ENCODE results near the gene SRP68. TPM values are rescaled to one million over a fixed set of nuclear protein-coding genes. Genes with fewer than 3 reads are reported as not detected.
"Not testable (repeated sequence)": the region's sequence is repeated elsewhere in the genome, so short reads cannot be mapped to it uniquely, and the experiment has no call there.

Gene SRP68
- total RNA-seq, 1 donor from 2014 or later: 76.1 TPM

DNA sequence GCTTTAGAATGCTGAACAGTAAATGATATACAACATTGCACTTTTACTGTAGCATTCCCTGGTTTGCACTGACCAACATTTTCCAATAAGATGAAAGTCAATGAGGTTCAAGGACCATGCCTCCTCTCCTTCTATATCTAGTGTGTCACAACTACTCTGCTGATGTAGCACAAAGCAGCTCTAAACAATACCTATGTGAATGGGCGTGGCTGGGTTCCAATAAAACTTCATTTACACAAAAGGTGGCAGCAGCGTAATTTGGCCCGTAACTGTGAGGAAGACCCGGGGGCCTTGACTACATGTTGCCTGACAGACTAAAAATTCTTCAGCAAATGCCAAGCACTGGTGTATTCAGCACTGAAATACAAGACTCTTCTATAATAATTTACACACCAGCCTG is 6.5 kb downstream of the SRP68 start:
- intact Hi-C loops (cut with micrococcal nuclease): no loop called here
- peaks cover 73% of the 10 kb centered on the region for H3K36me3 Mint-ChIP-seq (ENCODE audit: low read depth)
- CTCF ChIA-PET: interaction anchor here (0.8 to 1.0 kb wide), 2 partner anchors 214 to 301 kb away, joined by 3 read pairs; partner anchors contain the start of gene GALK1
- H3K4me1 Mint-ChIP-seq: peaks cover 16% of the 10 kb centered on the region
- POLR2A ChIA-PET: no interaction called here
- no peak overlapping the region for H3K27ac Mint-ChIP-seq
- no peak for ATAC-seq (ENCODE audit: low read depth)
- H3K4me3 Mint-ChIP-seq: no peak overlapping the region
- DNase-seq: no peak
- H3K9me3 Mint-ChIP-seq: no peaks in the 10 kb centered on the region
- TF ChIP-seq, protein P1, sequence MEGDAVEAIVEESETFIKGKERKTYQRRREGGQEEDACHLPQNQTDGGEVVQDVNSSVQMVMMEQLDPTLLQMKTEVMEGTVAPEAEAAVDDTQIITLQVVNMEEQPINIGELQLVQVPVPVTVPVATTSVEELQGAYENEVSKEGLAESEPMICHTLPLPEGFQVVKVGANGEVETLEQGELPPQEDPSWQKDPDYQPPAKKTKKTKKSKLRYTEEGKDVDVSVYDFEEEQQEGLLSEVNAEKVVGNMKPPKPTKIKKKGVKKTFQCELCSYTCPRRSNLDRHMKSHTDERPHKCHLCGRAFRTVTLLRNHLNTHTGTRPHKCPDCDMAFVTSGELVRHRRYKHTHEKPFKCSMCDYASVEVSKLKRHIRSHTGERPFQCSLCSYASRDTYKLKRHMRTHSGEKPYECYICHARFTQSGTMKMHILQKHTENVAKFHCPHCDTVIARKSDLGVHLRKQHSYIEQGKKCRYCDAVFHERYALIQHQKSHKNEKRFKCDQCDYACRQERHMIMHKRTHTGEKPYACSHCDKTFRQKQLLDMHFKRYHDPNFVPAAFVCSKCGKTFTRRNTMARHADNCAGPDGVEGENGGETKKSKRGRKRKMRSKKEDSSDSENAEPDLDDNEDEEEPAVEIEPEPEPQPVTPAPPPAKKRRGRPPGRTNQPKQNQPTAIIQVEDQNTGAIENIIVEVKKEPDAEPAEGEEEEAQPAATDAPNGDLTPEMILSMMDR (IDR thresholded peaks at IDR 0.05): no peak
- no peaks in the 10 kb centered on the region for H3K27me3 Mint-ChIP-seq

DNA sequence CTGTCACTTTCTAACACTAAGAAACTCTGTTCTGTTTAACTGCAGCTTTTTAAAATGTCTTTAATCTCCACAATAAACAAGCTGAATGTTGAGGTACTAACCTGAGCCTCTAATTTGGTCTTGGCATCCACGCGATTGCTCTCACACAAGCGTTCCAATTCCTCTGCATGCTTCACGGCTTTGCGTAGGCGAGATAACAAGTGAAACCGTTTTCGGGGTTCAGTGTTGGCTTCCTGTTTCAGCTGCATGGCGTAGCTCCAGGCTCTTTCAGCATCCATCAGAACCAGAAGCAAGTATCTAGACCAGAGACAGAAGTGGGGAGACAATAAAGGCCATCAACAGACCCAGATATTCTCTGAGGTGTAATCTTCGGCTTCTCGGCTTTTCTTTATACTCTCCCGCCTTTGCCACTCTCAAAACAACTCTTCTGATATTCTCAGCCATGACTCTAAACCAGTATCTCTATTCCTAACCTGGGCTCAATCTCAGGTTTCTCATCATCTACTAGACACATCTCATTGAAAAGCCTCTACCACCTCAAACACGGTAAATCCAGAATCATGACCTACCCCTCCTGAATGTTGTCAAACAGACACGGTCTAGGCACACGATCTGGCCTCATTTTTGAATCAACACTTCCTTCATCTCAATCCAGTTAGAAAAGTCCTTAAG is 8.3 kb downstream of the SRP68 start:
- DNase-seq (no peak), ATAC-seq (ENCODE audit: low read depth) (peak; percentile 42)
- CTCF ChIA-PET: interaction anchor here (0.5 kb wide), 1 partner anchor 41 kb away, joined by 3 read pairs; no protein-coding TSS in a partner anchor
- peaks cover 81% of the 10 kb centered on the region for H3K36me3 Mint-ChIP-seq (ENCODE audit: low read depth)
- TF ChIP-seq, protein P1 (IDR thresholded peaks at IDR 0.05): no peak
- no peak overlapping the region for H3K4me3 Mint-ChIP-seq
- POLR2A ChIA-PET: interaction anchor here (0.6 to 0.9 kb wide), 2 partner anchors 8 to 28 kb away, joined by 3 to 4 read pairs; partner anchors contain the start of gene SRP68
- H3K9me3 Mint-ChIP-seq: no peaks in the 10 kb centered on the region
- no peaks in the 10 kb centered on the region for H3K27me3 Mint-ChIP-seq
- peak overlapping the region; percentile 72 for H3K27ac Mint-ChIP-seq
- peaks cover 10% of the 10 kb centered on the region for H3K4me1 Mint-ChIP-seq
- intact Hi-C loops (cut with micrococcal nuclease): no loop called here

DNA sequence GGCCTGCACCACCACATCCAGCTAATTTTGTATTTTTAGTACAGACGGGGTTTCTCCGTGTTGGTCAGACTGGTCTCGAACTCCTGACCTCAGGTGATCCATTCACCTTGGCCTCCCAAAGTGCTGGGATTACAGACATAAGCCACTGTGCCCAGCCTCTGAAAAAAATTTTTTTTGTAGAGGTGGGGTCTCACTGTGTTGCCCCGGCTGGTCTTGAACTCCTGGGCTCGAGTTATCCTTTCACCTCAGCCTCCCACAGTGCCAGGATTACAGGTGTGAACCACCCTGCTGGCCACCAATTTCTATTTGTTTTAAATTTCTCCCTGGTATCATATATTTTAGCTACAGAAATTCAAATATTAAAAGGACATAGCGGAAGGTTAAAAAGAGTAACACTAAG is 14.1 kb downstream of the SRP68 start:
- DNase-seq; H3K27ac Mint-ChIP-seq; POLR2A ChIA-PET; CTCF ChIA-PET; ATAC-seq (ENCODE audit: low read depth); H3K27me3 Mint-ChIP-seq; intact Hi-C loops (cut with micrococcal nuclease); H3K4me3 Mint-ChIP-seq; H3K9me3 Mint-ChIP-seq; H3K4me1 Mint-ChIP-seq: not testable (repeated sequence)
- peaks cover 73% of the 10 kb centered on the region for H3K36me3 Mint-ChIP-seq (ENCODE audit: low read depth)

DNA sequence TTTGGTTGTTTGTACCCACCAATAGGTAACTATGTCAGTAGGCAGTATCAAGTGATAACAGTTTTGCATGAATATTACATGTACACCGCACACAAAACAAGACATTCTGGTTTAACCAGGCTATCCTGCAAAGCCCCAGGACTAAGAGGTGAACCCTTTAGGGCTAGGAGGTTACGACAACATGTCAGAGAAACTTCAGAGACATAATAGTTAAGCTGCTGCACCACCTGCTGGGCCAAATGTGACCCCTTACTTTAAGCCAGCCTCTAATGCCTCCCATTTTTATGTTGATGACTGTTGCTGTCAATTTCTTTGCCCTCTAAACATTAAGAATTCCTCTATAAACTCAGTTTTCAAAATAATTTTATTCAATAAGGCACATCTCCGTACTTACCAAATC is 15.4 kb downstream of the SRP68 start:
- ATAC-seq (ENCODE audit: low read depth): no peak
- POLR2A ChIA-PET: no interaction called here
- DNase-seq: no peak
- peaks cover 73% of the 10 kb centered on the region for H3K36me3 Mint-ChIP-seq (ENCODE audit: low read depth)
- no peak overlapping the region for H3K27ac Mint-ChIP-seq
- TF ChIP-seq, protein P1 (IDR thresholded peaks at IDR 0.05): no peak
- no peaks in the 10 kb centered on the region for H3K27me3 Mint-ChIP-seq
- intact Hi-C loops (cut with micrococcal nuclease): no loop called here
- CTCF ChIA-PET: no interaction called here
- H3K4me3 Mint-ChIP-seq: no peak overlapping the region
- H3K9me3 Mint-ChIP-seq: no peaks in the 10 kb centered on the region
- no peaks in the 10 kb centered on the region for H3K4me1 Mint-ChIP-seq

DNA sequence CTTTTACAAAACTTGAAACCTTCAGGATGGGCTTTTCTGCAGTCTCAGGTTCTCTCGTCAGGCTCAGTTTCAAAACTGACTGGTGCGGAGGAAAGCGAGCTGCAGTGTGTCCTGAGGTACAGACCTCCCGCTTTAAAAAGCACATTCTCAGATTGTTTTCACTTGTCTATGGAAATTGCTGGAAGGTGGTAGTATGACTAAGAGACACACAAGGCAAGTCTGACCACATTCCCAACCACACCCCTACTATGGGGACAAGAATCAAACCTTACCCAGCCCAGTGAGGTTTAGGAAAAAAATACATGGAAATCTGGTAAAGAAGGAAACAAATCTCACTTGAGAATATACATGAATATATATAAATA is 18.2 kb downstream of the SRP68 start:
- ChIA-PET CTCF (no interaction called here), POLR2A (no interaction called here)
- Mint-ChIP-seq H3K4me1 (no peaks in the 10 kb centered on the region), H3K27ac (no peak overlapping the region), H3K4me3 (no peak overlapping the region), H3K27me3 (no peaks in the 10 kb centered on the region), H3K9me3 (no peaks in the 10 kb centered on the region), H3K36me3 (ENCODE audit: low read depth) (peaks cover 76% of the 10 kb centered on the region)
- TF ChIP-seq, protein P1 (IDR thresholded peaks at IDR 0.05): no peak
- no peak for ATAC-seq (ENCODE audit: low read depth)
- DNase-seq: no peak
- intact Hi-C loops (cut with micrococcal nuclease): no loop called here

Data from activated B cell treated with CpG ODN at 0.5 μM for 24 hours (primary cell).